HCT116 (cell line): Measurements from ENCODE around the gene SCD5. TPM values are rescaled to one million over a fixed set of nuclear protein-coding genes. Genes with fewer than 3 reads are reported as not detected.

ENCODE experiments used
- ATAC-seq: fragments of 200-7000 bp; cut with Tn5 transposase; 2 replicates; pipeline ENCODE4 v1.9.1; 2020; ENCODE audit warnings: mild to moderate bottlenecking, moderate library complexity
- BruUV-seq: library from RNA; stranded (reverse); fragments of 400-500 nt; replicated peaks from 2 replicates; lab custom pipeline; 2021; lab: Mats Ljungman, UMichigan
- CTCF ChIA-PET: fragments of 300-600 bp; sonication (Branson Sonifier 250); formaldehyde crosslinking; loops from one replicate; lab custom pipeline; 2021; ENCODE audit warnings: antibody characterized with exemption; lab: Charles Lee
- POLR2A ChIA-PET: fragments of 300-600, 350-600 bp; sonication (Branson Sonifier 250); formaldehyde crosslinking; loops from one replicate; lab custom pipeline; 2021; ENCODE audit warnings: antibody characterized with exemption; lab: Charles Lee
- RAD21 ChIA-PET, 2 experiments: fragments of 300-600 bp; sonication (Branson Sonifier 250); formaldehyde crosslinking; loops; one replicate each; lab custom pipeline; 2023; ENCODE audit warnings: low total read pairs in 2 of 2; ENCODE audit not compliant: uncharacterized antibody in 2 of 2, unreplicated experiment in 2 of 2, low non-redundant PET in 1 of 2; lab: Charles Lee
- DNase-seq: peaks from one replicate; pipeline ENCODE4 v3.0.0-alpha.2; 2010; ENCODE audit warnings: low read depth, low spot score
- H2AFZ ChIP-seq: fragments of 200-600 bp; shearing (Covaris generic), sonication (generic); 2 replicates; pipeline ENCODE4 v1.6.1; 2017; ENCODE audit warnings: low read depth, mixed run types, mixed read lengths, antibody characterized with exemption, low read length; ENCODE audit not compliant: poor library complexity, severe bottlenecking
- H3K27ac ChIP-seq: 2 replicates; pipeline ENCODE4 v1.5.1; 2012; ENCODE audit warnings: low read depth, low read length
- H3K27me3 ChIP-seq: fragments of 200-600 bp; sonication (generic); 2 replicates; pipeline ENCODE4 v1.6.1; 2016; ENCODE audit warnings: mixed run types, low read length, mixed read lengths; ENCODE audit not compliant: insufficient read depth
- H3K36me3 ChIP-seq, 2 experiments: fragments of 200-500 bp in 1 of 2; fragments of 200-600 bp in 1 of 2; sonication (Bioruptor generic) in 1 of 2; sonication (generic) in 1 of 2; 2 replicates each; pipeline versions ENCODE4 v1.5.1 to v1.6.1; 2014 to 2016; ENCODE audit warnings: low read length in 2 of 2, inconsistent platforms in 1 of 2, mixed read lengths in 1 of 2, mixed run types in 1 of 2; ENCODE audit not compliant: insufficient read depth in 2 of 2, control insufficient read depth in 1 of 2
- H3K4me1 ChIP-seq, 2 experiments: fragments of 200-600 bp in 1 of 2; sonication (generic) in 1 of 2; 2 replicates each; pipeline versions ENCODE4 v1.5.1 to v1.6.1; 2012 to 2017; ENCODE audit warnings: low read length in 2 of 2, inconsistent platforms in 1 of 2, mild to moderate bottlenecking in 1 of 2, mixed read lengths in 1 of 2, mixed run types in 1 of 2, moderate library complexity in 1 of 2; ENCODE audit not compliant: insufficient read depth in 2 of 2, control insufficient read depth in 1 of 2
- H3K4me2 ChIP-seq: fragments of 200-600 bp; sonication (generic); 2 replicates; pipeline ENCODE4 v1.6.1; 2017; ENCODE audit warnings: mixed run types, low read length, mixed read lengths
- H3K4me3 ChIP-seq, 2 experiments: fragments of 200-600 bp in 1 of 2; sonication (generic) in 1 of 2; replicated peaks in 1 of 2; 2 replicates each; pipeline ENCODE4 v1.5.1; 2011 to 2016; ENCODE audit warnings: low read length in 2 of 2, control low read depth in 1 of 2, low read depth in 1 of 2, mild to moderate bottlenecking in 1 of 2, mixed read lengths in 1 of 2, mixed run types in 1 of 2
- H3K79me2 ChIP-seq: fragments of 200-600 bp; sonication (generic); 2 replicates; pipeline ENCODE4 v1.6.1; 2017; ENCODE audit warnings: mild to moderate bottlenecking, mixed run types, low read length, moderate library complexity, mixed read lengths; ENCODE audit not compliant: insufficient read depth
- H3K9ac ChIP-seq: fragments of 200-600 bp; sonication (generic); 2 replicates; pipeline ENCODE4 v1.6.1; 2016; ENCODE audit warnings: low read length, mixed read lengths
- H3K9me2 ChIP-seq: fragments of 200-600 bp; sonication (generic), shearing (Covaris generic); 2 replicates; pipeline ENCODE4 v1.6.1; 2017; ENCODE audit warnings: mixed run types, mild to moderate bottlenecking, moderate library complexity; ENCODE audit not compliant: insufficient read depth
- H3K9me3 ChIP-seq, 2 experiments: fragments of 200-500 bp in 1 of 2; fragments of 200-600 bp in 1 of 2; sonication (Bioruptor generic) in 1 of 2; sonication (generic) in 1 of 2; 2 replicates each; pipeline ENCODE4 v1.6.1; 2014 to 2017; ENCODE audit warnings: low read length in 2 of 2, mixed read lengths in 2 of 2, inconsistent platforms in 1 of 2, low read depth in 1 of 2, mild to moderate bottlenecking in 1 of 2, mixed run types in 1 of 2, moderate library complexity in 1 of 2; ENCODE audit not compliant: control insufficient read depth in 1 of 2, insufficient read depth in 1 of 2
- H4K20me1 ChIP-seq: fragments of 200-600 bp; sonication (generic), shearing (Covaris generic); 2 replicates; pipeline ENCODE4 v1.6.1; 2017; ENCODE audit warnings: mixed run types, mild to moderate bottlenecking, moderate library complexity; ENCODE audit not compliant: insufficient read depth
- EGR1 ChIP-seq: IDR thresholded peaks from 2 replicates; pipeline ENCODE4 v1.6.1; 2012; ENCODE audit warnings: low read depth
- SIN3A ChIP-seq: IDR thresholded peaks from 2 replicates; pipeline ENCODE4 v1.6.1; 2012; ENCODE audit warnings: low read depth
- SP1 ChIP-seq: IDR thresholded peaks from 2 replicates; pipeline ENCODE4 v1.6.1; 2012; ENCODE audit warnings: low read depth
- TCF7L2 ChIP-seq: IDR thresholded peaks from 2 replicates; pipeline ENCODE4 v1.7.0; 2011; ENCODE audit warnings: borderline replicate concordance, inconsistent platforms; ENCODE audit not compliant: insufficient read depth, insufficient read length; ENCODE audit errors: extremely low read depth
- YY1 ChIP-seq: IDR thresholded peaks from 2 replicates; pipeline ENCODE4 v1.6.1; 2011; ENCODE audit warnings: low read length, low read depth, moderate library complexity, mild to moderate bottlenecking; ENCODE audit not compliant: insufficient replicate concordance; ENCODE audit errors: extremely low read depth
- ZFX ChIP-seq: fragments of 450-650 bp; IDR thresholded peaks from 2 replicates; pipeline ENCODE4 v1.6.1; 2017
- ZNF274 ChIP-seq: fragments of 200-500 bp; sonication (Bioruptor generic); IDR thresholded peaks from 2 replicates; pipeline ENCODE4 v1.6.1; 2014; ENCODE audit warnings: mild to moderate bottlenecking, low read depth, low read length, inconsistent platforms
- intact Hi-C: fragments of 100-400 bp; cut with micrococcal nuclease; formaldehyde crosslinking; loops from 2 replicates; pipeline ENCODE4 v1.10.0; 2022
- total RNA-seq: library from RNA; stranded (reverse); gene quantifications from one replicate; pipeline ENCODE4 v1.2.1, GENCODE V29; 2021; ENCODE audit not compliant: unreplicated experiment
- TF ChIP-seq, protein P1 (sequence below): IDR thresholded peaks from 2 replicates; pipeline ENCODE4 v1.6.1; 2011; ENCODE audit warnings: mild to moderate bottlenecking, low read length, moderate library complexity; ENCODE audit not compliant: insufficient replicate concordance; ENCODE audit errors: extremely low read depth

SCD5 gene
- total RNA-seq, 1 experiment from 2014 or later = 21.7 TPM

DNA sequence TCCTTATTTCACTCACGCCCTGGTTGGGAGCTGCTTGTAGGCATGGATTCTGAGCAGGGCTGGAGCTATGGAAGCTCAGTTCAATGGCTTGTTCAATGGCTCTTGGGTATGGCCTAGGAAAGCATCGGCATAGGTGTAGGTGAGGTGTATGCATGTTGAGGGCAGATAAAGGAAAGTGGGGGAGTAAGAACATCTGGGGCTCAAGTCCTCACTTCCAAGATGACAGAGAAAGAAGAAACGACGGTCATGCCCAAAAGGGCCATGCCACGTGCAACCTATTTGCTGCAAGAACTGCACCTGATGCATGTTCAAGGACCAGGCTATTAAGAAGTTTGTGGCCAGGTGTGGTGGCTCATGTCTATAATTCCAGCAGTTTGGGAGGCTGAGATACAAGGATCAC is 23.4 kb downstream of the SCD5 start:
- CTCF ChIA-PET = no interaction called here
- no peaks in the 10 kb centered on the region for H3K9me2 ChIP-seq
- H4K20me1 ChIP-seq = no peaks in the 10 kb centered on the region
- H3K4me2 ChIP-seq = no peak overlapping the region
- no peak for TF ChIP-seq SP1
- no peak for TF ChIP-seq ZFX
- TF ChIP-seq, protein P1, sequence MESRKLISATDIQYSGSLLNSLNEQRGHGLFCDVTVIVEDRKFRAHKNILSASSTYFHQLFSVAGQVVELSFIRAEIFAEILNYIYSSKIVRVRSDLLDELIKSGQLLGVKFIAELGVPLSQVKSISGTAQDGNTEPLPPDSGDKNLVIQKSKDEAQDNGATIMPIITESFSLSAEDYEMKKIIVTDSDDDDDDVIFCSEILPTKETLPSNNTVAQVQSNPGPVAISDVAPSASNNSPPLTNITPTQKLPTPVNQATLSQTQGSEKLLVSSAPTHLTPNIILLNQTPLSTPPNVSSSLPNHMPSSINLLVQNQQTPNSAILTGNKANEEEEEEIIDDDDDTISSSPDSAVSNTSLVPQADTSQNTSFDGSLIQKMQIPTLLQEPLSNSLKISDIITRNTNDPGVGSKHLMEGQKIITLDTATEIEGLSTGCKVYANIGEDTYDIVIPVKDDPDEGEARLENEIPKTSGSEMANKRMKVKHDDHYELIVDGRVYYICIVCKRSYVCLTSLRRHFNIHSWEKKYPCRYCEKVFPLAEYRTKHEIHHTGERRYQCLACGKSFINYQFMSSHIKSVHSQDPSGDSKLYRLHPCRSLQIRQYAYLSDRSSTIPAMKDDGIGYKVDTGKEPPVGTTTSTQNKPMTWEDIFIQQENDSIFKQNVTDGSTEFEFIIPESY = no peak
- TF ChIP-seq ZNF274 = no peak
- no peak for TF ChIP-seq TCF7L2
- no peak for TF ChIP-seq EGR1
- no peak for TF ChIP-seq YY1
- BruUV-seq = no TSS peak
- ATAC-seq = no peak
- no peak for DNase-seq
- no peak overlapping the region for H3K9ac ChIP-seq
- intact Hi-C loops = no loop called here
- peaks cover 18 to 23% of the 10 kb centered on the region in 2 experiments for H3K4me1 ChIP-seq
- no peak overlapping the region for H2AFZ ChIP-seq
- no peaks in the 10 kb centered on the region for H3K9me3 ChIP-seq
- no peak overlapping the region for H3K27ac ChIP-seq
- RAD21 ChIA-PET = no interaction called here
- peaks cover 9% of the 10 kb centered on the region; the same call in 1 of the 2 replicates for H3K79me2 ChIP-seq
- no peak overlapping the region for H3K4me3 ChIP-seq
- H3K36me3 ChIP-seq = no peaks in the 10 kb centered on the region
- H3K27me3 ChIP-seq = no peaks in the 10 kb centered on the region
- POLR2A ChIA-PET = no interaction called here

DNA sequence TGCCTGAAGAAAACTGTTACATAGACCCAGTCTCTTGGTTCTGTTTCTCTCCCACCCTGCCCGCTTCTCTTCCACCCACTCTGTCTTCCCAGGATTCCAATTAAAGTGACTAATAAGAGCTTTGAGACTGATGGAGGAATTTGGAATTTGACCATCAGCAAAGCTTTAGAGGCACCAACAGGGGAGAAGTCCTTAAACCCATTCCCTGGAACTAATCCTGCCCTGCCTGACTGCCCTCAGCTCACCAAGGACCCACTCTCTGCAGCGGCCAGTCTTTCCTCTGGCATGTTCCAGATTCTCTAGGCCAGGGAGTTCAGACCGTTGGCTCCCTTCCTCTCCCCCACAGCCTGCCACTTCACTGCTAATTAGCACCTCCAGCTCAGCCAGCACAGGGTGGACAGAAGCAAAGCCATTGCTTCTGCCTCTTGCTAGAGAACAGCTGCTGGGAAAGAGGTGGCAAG is 23.9 kb downstream of the SCD5 start:
- no peaks in the 10 kb centered on the region for H3K36me3 ChIP-seq
- no TSS peak for BruUV-seq
- no peak overlapping the region for H3K4me3 ChIP-seq
- TF ChIP-seq SIN3A = no peak
- H3K4me1 ChIP-seq = peaks cover 13 to 20% of the 10 kb centered on the region in 2 experiments; a peak in 3 of 4 replicates
- ChIA-PET POLR2A (no interaction called here), RAD21 (no interaction called here), CTCF (no interaction called here)
- H3K79me2 ChIP-seq = peaks cover 9% of the 10 kb centered on the region; the same call in 1 of the 2 replicates
- DNase-seq (no peak), ATAC-seq (no peak)
- no peak overlapping the region for H2AFZ ChIP-seq
- H4K20me1 ChIP-seq = no peaks in the 10 kb centered on the region
- no peak overlapping the region for H3K9ac ChIP-seq
- H3K27ac ChIP-seq = no peak overlapping the region
- intact Hi-C loops = no loop called here
- H3K9me3 ChIP-seq = no peaks in the 10 kb centered on the region
- no peaks in the 10 kb centered on the region for H3K9me2 ChIP-seq
- peak overlapping the region; percentile 6; the same call in 1 of the 2 replicates for H3K4me2 ChIP-seq
- H3K27me3 ChIP-seq = no peaks in the 10 kb centered on the region
